Esophagus muscularis mucosa (tissue), 4 donors: ENCODE data around the gene LY9. TPM values are rescaled to one million over a fixed set of nuclear protein-coding genes. Genes with fewer than 3 reads are reported as not detected.
A peak's percentile ranks its signal among the peaks of the same experiment; 100 is the strongest.

Experiments used
- DNase-seq: peaks from one replicate; pipeline ENCODE4 v3.0.0-alpha.2; 2017; ENCODE audit errors: extremely low spot score
- H3K27ac ChIP-seq, 4 donors: fragments of 200-600 bp; sonication (generic); replicated peaks in 1 of 4; 1 replicate in 3 of 4; 2 replicates in 1 of 4; pipeline ENCODE4 v1.5.1; 2016 to 2019; ENCODE audit warnings: mild to moderate bottlenecking in 1 of 4
- H3K27me3 ChIP-seq, 4 donors: fragments of 200-600 bp; sonication (generic); one replicate each; pipeline versions ENCODE4 v1.5.1 to v1.6.0; 2016 to 2019
- H3K36me3 ChIP-seq, 4 donors: fragments of 200-600 bp; sonication (generic); one replicate each; pipeline ENCODE4 v1.5.1; 2016 to 2019
- H3K4me1 ChIP-seq, 4 donors: fragments of 200-600 bp; sonication (generic); one replicate each; pipeline ENCODE4 v1.5.1; 2016 to 2019
- H3K4me3 ChIP-seq, 4 donors: fragments of 200-600 bp; sonication (generic); 1 replicate in 2 of 4; 2 replicates in 2 of 4; pipeline ENCODE4 v1.5.1; 2016 to 2019; ENCODE audit warnings: mild to moderate bottlenecking in 4 of 4, moderate library complexity in 1 of 4
- H3K9me3 ChIP-seq, 4 donors: fragments of 200-600 bp; sonication (generic); 1 replicate in 3 of 4; 2 replicates in 1 of 4; pipeline ENCODE4 v1.5.1; 2016 to 2019
- CTCF ChIP-seq, 3 experiments: fragments of 200-600 bp in 2 of 3; fragments of 450-650 bp in 1 of 3; sonication (generic) in 2 of 3; IDR thresholded peaks; one replicate each; pipeline ENCODE4 v1.5.1; 2017 to 2019; ENCODE audit warnings: antibody characterized with exemption in 3 of 3, mild to moderate bottlenecking in 2 of 3, moderate library complexity in 1 of 3
- EP300 ChIP-seq: sonication (generic); formaldehyde crosslinking; IDR thresholded peaks from one replicate; pipeline ENCODE4 v1.6.1; 2017; ENCODE audit warnings: antibody characterized with exemption
- POLR2A ChIP-seq: fragments of 450-650 bp; IDR thresholded peaks from one replicate; pipeline ENCODE4 v1.6.1; 2017; ENCODE audit warnings: antibody characterized with exemption, moderate library complexity, mild to moderate bottlenecking, low read depth
- POLR2AphosphoS5 ChIP-seq, 2 donors: sonication (generic); formaldehyde crosslinking; IDR thresholded peaks; one replicate each; pipeline ENCODE4 v1.6.1; 2017; ENCODE audit warnings: antibody characterized with exemption in 2 of 2
- WGBS: methylation state at CpG from one replicate; pipeline ENCODE4 v1.1.5; 2018; 5-methylcytosine and 5-hydroxymethylcytosine counted together
- intact Hi-C: fragments of 100-400 bp; cut with DNase I; formaldehyde crosslinking; loops from one replicate; pipeline ENCODE4 v1.15.1; 2023
- total RNA-seq, 4 donors: library from RNA; depleted of rRNA; stranded (reverse); fragments of >200 nt; gene quantifications; one replicate each; pipeline versions ENCODE4 v1.1.0 to v1.2.1, GENCODE V29; 2016

LY9 gene
- total RNA-seq, 4 donors from 2014 or later: 0.26 to 0.66 TPM; not detected in 2

- TF ChIP-seq EP300: no peak
- TF ChIP-seq POLR2A: no peak
- WGBS: 86% methylated on average over 7 of the region's 7 CpGs
- intact Hi-C loops: no loop called here
- Histone ChIP-seq H3K4me1 (no peaks in the 10 kb centered on the region), H3K27me3 (peaks cover 0 to 14% (median 0%) of the 10 kb centered on the region in 4 donors), H3K9me3 (peaks cover 0 to 5% (median 0%) of the 10 kb centered on the region in 4 donors), H3K27ac (no peak overlapping the region), H3K36me3 (no peaks in the 10 kb centered on the region), H3K4me3 (no peak overlapping the region)
- peak; percentile 66 for DNase-seq
Observed at GRCh38 chr1:160813215-160813614, 17.2 kb downstream of the LY9 start.

- WGBS: 73% methylated on average over 6 of the region's 6 CpGs
- Histone ChIP-seq H3K4me1 (no peaks in the 10 kb centered on the region), H3K27ac (no peak overlapping the region), H3K4me3 (no peak overlapping the region), H3K36me3 (no peaks in the 10 kb centered on the region), H3K27me3 (peaks cover 0 to 23% (median 0%) of the 10 kb centered on the region in 4 donors), H3K9me3 (no peaks in the 10 kb centered on the region)
- DNase-seq: peak; percentile 62
- intact Hi-C loops: no loop called here
- TF ChIP-seq POLR2AphosphoS5 (IDR thresholded peaks at IDR 0.05) (no peak), EP300 (no peak), POLR2A (no peak), CTCF (IDR thresholded peaks at IDR 0.05) (no peak)
Observed at GRCh38 chr1:160814316-160814715, 18.3 kb downstream of the LY9 start.

GRCh38 chr1:160814856-160815255, 18.9 kb downstream of the LY9 start:
- TF ChIP-seq EP300: no peak
- no peak for TF ChIP-seq POLR2AphosphoS5 (IDR thresholded peaks at IDR 0.05)
- no peak for TF ChIP-seq POLR2A
- no peak for TF ChIP-seq CTCF (IDR thresholded peaks at IDR 0.05)
- 98% methylated on average over 5 of the region's 8 CpGs for WGBS
- intact Hi-C loops: no loop called here

GRCh38 chr1:160818207-160818937, 22.4 kb downstream of the LY9 start:
- TF ChIP-seq POLR2AphosphoS5 (IDR thresholded peaks at IDR 0.05): no peak
- intact Hi-C loops: no loop called here
- WGBS: 55% methylated on average over 8 of the region's 9 CpGs

More at GRCh38 chr1:160814856-160815255, 18.9 kb downstream of the LY9 start:
- Histone ChIP-seq H3K27ac (no peak overlapping the region), H3K4me1 (no peaks in the 10 kb centered on the region), H3K9me3 (no peaks in the 10 kb centered on the region), H3K4me3 (no peak overlapping the region), H3K27me3 (peaks cover 0 to 23% (median 0%) of the 10 kb centered on the region in 4 donors), H3K36me3 (no peaks in the 10 kb centered on the region)
- DNase-seq: no peak

GRCh38 chr1:160819186-160819585, 23.2 kb downstream of the LY9 start:
- no peaks in the 10 kb centered on the region for H3K9me3 ChIP-seq
- intact Hi-C loops: no loop called here
- peaks cover 0 to 23% (median 0%) of the 10 kb centered on the region in 4 donors for H3K27me3 ChIP-seq
- no peak for TF ChIP-seq EP300
- TF ChIP-seq POLR2A: no peak
- no peak for TF ChIP-seq POLR2AphosphoS5 (IDR thresholded peaks at IDR 0.05)
- no peak for TF ChIP-seq CTCF (IDR thresholded peaks at IDR 0.05)
- H3K36me3 ChIP-seq: no peaks in the 10 kb centered on the region
- no peak overlapping the region for H3K27ac ChIP-seq
- no peak overlapping the region for H3K4me3 ChIP-seq
- H3K4me1 ChIP-seq: no peaks in the 10 kb centered on the region
- 61% methylated on average over 3 of the region's 3 CpGs for WGBS
- peak; percentile 77 for DNase-seq

More at GRCh38 chr1:160818207-160818937, 22.4 kb downstream of the LY9 start:
- no peaks in the 10 kb centered on the region for H3K4me1 ChIP-seq
- peaks cover 0 to 23% (median 0%) of the 10 kb centered on the region in 4 donors for H3K27me3 ChIP-seq
- H3K27ac ChIP-seq: no peak overlapping the region
- H3K36me3 ChIP-seq: no peaks in the 10 kb centered on the region
- no peak overlapping the region for H3K4me3 ChIP-seq
- no peaks in the 10 kb centered on the region for H3K9me3 ChIP-seq
- DNase-seq: peak; percentile 82
